ENCODE measurements around the gene BOLA2B. TPM values are rescaled to one million over a fixed set of nuclear protein-coding genes. Genes with fewer than 3 reads are reported as not detected.
"Not testable (repeated sequence)": the region's sequence is repeated elsewhere in the genome, so short reads cannot be mapped to it uniquely, and the experiment has no call there.

The BOLA2B gene
- polyA plus RNA-seq, 1 of the 3 experiments (the other 2 are of a cell fraction) = 726 TPM

- H3F3A ChIP-seq (replicated peaks; ENCODE audit: insufficient read depth); DNase-seq; H3K36me3 ChIP-seq (replicated peaks in 1 of 2; ENCODE audit: control insufficient read depth in 1 of 2, insufficient read depth in 2 of 2, low read length in 1 of 2); H3K4me3 ChIP-seq (ENCODE audit: low read depth in 2 of 2, low read length in 1 of 2); H3K27me3 ChIP-seq (ENCODE audit: insufficient read depth); H3K27ac ChIP-seq (ENCODE audit: low read depth in 2 of 2, low read length in 1 of 2); CTCF ChIA-PET; H3K79me2 ChIP-seq (ENCODE audit: insufficient read depth); H3K4me2 ChIP-seq; H3K9me2 ChIP-seq; H3K9ac ChIP-seq; H3K9me3 ChIP-seq; POLR2A ChIA-PET; H2AFZ ChIP-seq (ENCODE audit: low read depth); H4K20me1 ChIP-seq (ENCODE audit: insufficient read depth); H3K4me1 ChIP-seq (ENCODE audit: control insufficient read depth in 1 of 2, insufficient read depth in 2 of 2, low read depth in 1 of 2, low read length in 1 of 2): not testable (repeated sequence)
- 97% methylated on average over 6 of the region's 12 CpGs for WGBS (ENCODE audit: low lambda C conversion rate)
Observed at GRCh38 chr16:30191158-30191557, 2.3 kb downstream of the BOLA2B start.

GRCh38 chr16:30187971-30188561 lies 5.4 kb downstream of the BOLA2B start:
- H3K27ac ChIP-seq (ENCODE audit: low read depth in 2 of 2, low read length in 1 of 2) = no peak overlapping the region; a peak in 1 of 4 replicates
- H3K4me2 ChIP-seq = no peak overlapping the region
- no peaks in the 10 kb centered on the region for H3K9me3 ChIP-seq
- no peaks in the 10 kb centered on the region for H3K9me2 ChIP-seq
- no peak overlapping the region for H3K4me3 ChIP-seq (ENCODE audit: low read depth in 2 of 2, low read length in 1 of 2)
- no peaks in the 10 kb centered on the region for H4K20me1 ChIP-seq (ENCODE audit: insufficient read depth)
- TF ChIP-seq PBX3 (IDR thresholded peaks at IDR 0.05) = no peak
- TF ChIP-seq EP300 (IDR thresholded peaks at IDR 0.05; ENCODE audit: borderline replicate concordance in 1 of 2, low read depth in 1 of 2, low read length in 1 of 2) = no peak
- no peak for TF ChIP-seq SIN3A (IDR thresholded peaks at IDR 0.05; ENCODE audit: borderline replicate concordance, low read depth, low read length)
- no peak for TF ChIP-seq MEF2A (IDR thresholded peaks at IDR 0.05; ENCODE audit: borderline replicate concordance, low read depth)
- no peak for TF ChIP-seq NRF1 (IDR thresholded peaks at IDR 0.05; ENCODE audit: low read depth, low read length)
- TF ChIP-seq CTCF (IDR thresholded peaks at IDR 0.05) = no peak
- TF ChIP-seq IRF3 (IDR thresholded peaks at IDR 0.05; ENCODE audit: low read depth, low read length) = no peak
- no peak for TF ChIP-seq USF2 (IDR thresholded peaks at IDR 0.05; ENCODE audit: borderline replicate concordance, low read depth, low read length)
- TF ChIP-seq TCF12 (IDR thresholded peaks at IDR 0.05) = no peak
- no peak for TF ChIP-seq JUND (IDR thresholded peaks at IDR 0.05)
- no peak for TF ChIP-seq CHD2 (IDR thresholded peaks at IDR 0.05; ENCODE audit: low read length, partially characterized antibody)
- TF ChIP-seq POLR2AphosphoS5 (IDR thresholded peaks at IDR 0.05; ENCODE audit: low read depth, low read length) = no peak
- no peak for TF ChIP-seq EZH2phosphoT487 (IDR thresholded peaks at IDR 0.05; ENCODE audit: borderline replicate concordance, low read depth)
- TF ChIP-seq RXRA (IDR thresholded peaks at IDR 0.05; ENCODE audit: borderline replicate concordance, low read depth) = no peak
- WGBS (ENCODE audit: low lambda C conversion rate) = 95% methylated on average over 10 of the region's 23 CpGs
- no peak overlapping the region for H2AFZ ChIP-seq (ENCODE audit: low read depth)
- ChIA-PET CTCF (interaction anchor here (0.9 to 1.3 kb wide), 2 partner anchors 50 to 78 kb away, joined by 3 read pairs; no protein-coding TSS in a partner anchor), POLR2A (no interaction called here)
- peaks cover 0 to 6% of the 10 kb centered on the region in 2 experiments for H3K36me3 ChIP-seq (replicated peaks in 1 of 2; ENCODE audit: control insufficient read depth in 1 of 2, insufficient read depth in 2 of 2, low read length in 1 of 2)
- no peaks in the 10 kb centered on the region for H3K79me2 ChIP-seq (ENCODE audit: insufficient read depth)
- no peaks in the 10 kb centered on the region for H3F3A ChIP-seq (replicated peaks; ENCODE audit: insufficient read depth)
- H3K9ac ChIP-seq = no peak overlapping the region
- H3K27me3 ChIP-seq (ENCODE audit: insufficient read depth) = no peaks in the 10 kb centered on the region
- H3K4me1 ChIP-seq (ENCODE audit: control insufficient read depth in 1 of 2, insufficient read depth in 2 of 2, low read depth in 1 of 2, low read length in 1 of 2) = peaks cover 0 to 21% of the 10 kb centered on the region in 2 experiments; a peak in 1 of 4 replicates
- no peak for DNase-seq

All from SK-N-SH (cell line).